Neural progenitor cell (in vitro differentiated cells): ENCODE data around the gene CHTF8.

Experiments
- EZH2 ChIP-seq: fragments of 200-600 bp; sonication (generic); IDR thresholded peaks from 2 replicates; pipeline ENCODE4 v1.6.1; 2017; ENCODE audit warnings: antibody characterized with exemption, mild to moderate bottlenecking, moderate library complexity
- EZH2phosphoT487 ChIP-seq: fragments of 200-600 bp; sonication (generic); IDR thresholded peaks from 2 replicates; pipeline ENCODE4 v1.6.1; 2017; ENCODE audit warnings: antibody characterized with exemption
- TF ChIP-seq, protein P1 (sequence below): fragments of 200-600 bp; sonication (generic); IDR thresholded peaks from 2 replicates; pipeline ENCODE4 v1.5.1; 2017; ENCODE audit warnings: antibody characterized with exemption, mild to moderate bottlenecking

DNA sequence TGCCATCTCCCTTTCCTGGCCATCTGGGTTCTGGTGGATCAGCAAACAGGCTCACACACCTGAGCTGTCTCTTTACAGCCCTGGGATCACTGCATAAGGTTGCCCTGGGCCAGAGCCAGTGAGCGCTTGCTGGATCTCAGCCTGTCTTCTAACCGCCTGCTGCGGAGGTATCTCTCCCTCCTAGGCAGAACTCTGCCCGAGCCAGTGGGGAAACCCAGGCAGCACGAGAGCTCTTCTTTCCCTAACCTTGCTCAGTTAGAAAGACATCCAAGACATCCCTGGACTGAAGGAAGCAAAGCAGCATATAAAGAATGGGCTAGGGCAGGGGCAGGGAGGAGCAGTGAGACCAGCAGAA, 20.5 kb downstream of the CHTF8 start:
- TF ChIP-seq, protein P1, sequence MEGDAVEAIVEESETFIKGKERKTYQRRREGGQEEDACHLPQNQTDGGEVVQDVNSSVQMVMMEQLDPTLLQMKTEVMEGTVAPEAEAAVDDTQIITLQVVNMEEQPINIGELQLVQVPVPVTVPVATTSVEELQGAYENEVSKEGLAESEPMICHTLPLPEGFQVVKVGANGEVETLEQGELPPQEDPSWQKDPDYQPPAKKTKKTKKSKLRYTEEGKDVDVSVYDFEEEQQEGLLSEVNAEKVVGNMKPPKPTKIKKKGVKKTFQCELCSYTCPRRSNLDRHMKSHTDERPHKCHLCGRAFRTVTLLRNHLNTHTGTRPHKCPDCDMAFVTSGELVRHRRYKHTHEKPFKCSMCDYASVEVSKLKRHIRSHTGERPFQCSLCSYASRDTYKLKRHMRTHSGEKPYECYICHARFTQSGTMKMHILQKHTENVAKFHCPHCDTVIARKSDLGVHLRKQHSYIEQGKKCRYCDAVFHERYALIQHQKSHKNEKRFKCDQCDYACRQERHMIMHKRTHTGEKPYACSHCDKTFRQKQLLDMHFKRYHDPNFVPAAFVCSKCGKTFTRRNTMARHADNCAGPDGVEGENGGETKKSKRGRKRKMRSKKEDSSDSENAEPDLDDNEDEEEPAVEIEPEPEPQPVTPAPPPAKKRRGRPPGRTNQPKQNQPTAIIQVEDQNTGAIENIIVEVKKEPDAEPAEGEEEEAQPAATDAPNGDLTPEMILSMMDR: no peak
- TF ChIP-seq EZH2: no peak
- no peak for TF ChIP-seq EZH2phosphoT487
